SK-N-MC (cell line): ENCODE measurements around the gene ACVR1B.

Experiments
- EZH2 ChIP-seq: fragments of 200-600 bp; sonication (generic); IDR thresholded peaks from one replicate; pipeline ENCODE4 v1.6.1; 2017; ENCODE audit warnings: antibody characterized with exemption
- FOXP2 ChIP-seq: optimal IDR thresholded peaks from 2 replicates; pipeline ENCODE3; 2011; ENCODE audit warnings: mild to moderate bottlenecking, moderate library complexity; ENCODE audit not compliant: insufficient read depth; ENCODE audit errors: extremely low read length, control extremely low read depth
- POLR2AphosphoS5 ChIP-seq: IDR thresholded peaks from 2 replicates; pipeline ENCODE4 v1.6.1; 2012; ENCODE audit warnings: mild to moderate bottlenecking, low read depth, low read length, borderline replicate concordance

- TF ChIP-seq POLR2AphosphoS5, result no peak
- TF ChIP-seq EZH2, result no peak
- no peak for TF ChIP-seq FOXP2
Observed at GRCh38 chr12:52041695-52042123, 90.2 kb downstream of the ACVR1B start.
